ENCODE data around the gene ATG4C.

GRCh38 chr1:62810420-62811274 is 26.7 kb downstream of the ATG4C start:
- TF ChIP-seq CTCF (IDR thresholded peaks at IDR 0.05) (no peak), POLR2A (IDR thresholded peaks at IDR 0.05) (no peak)
